Glomerular visceral epithelial cell (primary cell): ENCODE measurements around the gene TLL2.
A peak's percentile ranks its signal among the peaks of the same experiment; 100 is the strongest.

Experiments
- DNase-seq: peaks from one replicate; pipeline ENCODE4 v3.0.0-alpha.2; 2016; ENCODE audit errors: extremely low spot score

The TLL2 gene

GRCh38 chr10:96395931-96396877 is 117.5 kb downstream of the TLL2 start:
- DNase-seq = peak; percentile 76

GRCh38 chr10:96390460-96390864 is 123.3 kb downstream of the TLL2 start:
- DNase-seq = no peak

- no peak for DNase-seq
Measured at GRCh38 chr10:96389785-96390184, 123.9 kb downstream of the TLL2 start.

GRCh38 chr10:96387601-96388000 is 126.1 kb downstream of the TLL2 start:
- DNase-seq = no peak

GRCh38 chr10:96387161-96387560 is 126.6 kb downstream of the TLL2 start:
- DNase-seq = peak; percentile 15

- no peak for DNase-seq
Measured at GRCh38 chr10:96384506-96384905, 129.2 kb downstream of the TLL2 start.

GRCh38 chr10:96380821-96381220 is 132.9 kb downstream of the TLL2 start:
- DNase-seq = no peak

- DNase-seq = no peak
Measured at GRCh38 chr10:96379758-96380157, 134.0 kb downstream of the TLL2 start.

GRCh38 chr10:96378741-96379140 is 135.0 kb downstream of the TLL2 start:
- DNase-seq = no peak

- DNase-seq = no peak
Measured at GRCh38 chr10:96377816-96378294, 135.9 kb downstream of the TLL2 start.

GRCh38 chr10:96376483-96376882 is 137.2 kb downstream of the TLL2 start:
- no peak for DNase-seq

- peak; percentile 90 for DNase-seq
Measured at GRCh38 chr10:96374985-96375830, 138.5 kb downstream of the TLL2 start.

- DNase-seq = no peak
Measured at GRCh38 chr10:96374639-96374984, 139.1 kb downstream of the TLL2 start.

- DNase-seq = no peak
Measured at GRCh38 chr10:96374004-96374403, 139.7 kb downstream of the TLL2 start.

- DNase-seq = no peak
Measured at GRCh38 chr10:96371356-96371755, 142.4 kb downstream of the TLL2 start.

- peak; percentile 59 for DNase-seq
Measured at GRCh38 chr10:96370584-96371157, 143.1 kb downstream of the TLL2 start.

- no peak for DNase-seq
Measured at GRCh38 chr10:96369890-96370583, 143.7 kb downstream of the TLL2 start.

GRCh38 chr10:96368971-96369370 is 144.8 kb downstream of the TLL2 start:
- DNase-seq = no peak

GRCh38 chr10:96367470-96367869 is 146.3 kb downstream of the TLL2 start:
- no peak for DNase-seq

GRCh38 chr10:96366508-96366907 is 147.2 kb downstream of the TLL2 start:
- no peak for DNase-seq

- no peak for DNase-seq
Measured at GRCh38 chr10:96365571-96365970, 148.2 kb downstream of the TLL2 start.

- DNase-seq = no peak
Measured at GRCh38 chr10:96360766-96361165, 153.0 kb downstream of the TLL2 start.
